IPS-20b (cell line): ENCODE measurements around the gene CAB39.

Experiments used
- H3K27ac ChIP-seq: one replicate; pipeline ENCODE4 v1.5.1; 2013; ENCODE audit warnings: low read length
- H3K27me3 ChIP-seq: 2 replicates; pipeline ENCODE4 v1.6.1; 2013; ENCODE audit warnings: mild to moderate bottlenecking, low read length, inconsistent platforms; ENCODE audit not compliant: insufficient read depth
- H3K36me3 ChIP-seq: 2 replicates; pipeline ENCODE4 v1.6.1; 2013; ENCODE audit warnings: low read depth, mild to moderate bottlenecking, inconsistent platforms, low read length, moderate library complexity; ENCODE audit not compliant: insufficient read depth
- H3K4me1 ChIP-seq: 2 replicates; pipeline ENCODE4 v1.6.1; 2013; ENCODE audit warnings: mild to moderate bottlenecking, control low read depth, inconsistent platforms, low read length, moderate library complexity; ENCODE audit not compliant: insufficient read depth
- H3K4me3 ChIP-seq: 2 replicates; pipeline ENCODE4 v1.5.1; 2013; ENCODE audit warnings: mild to moderate bottlenecking, low read length, inconsistent platforms
- H3K9ac ChIP-seq: 2 replicates; pipeline ENCODE4 v1.6.1; 2013; ENCODE audit warnings: low read depth, mild to moderate bottlenecking, inconsistent platforms, low read length, moderate library complexity
- H3K9me3 ChIP-seq: 2 replicates; pipeline ENCODE4 v1.6.1; 2013; ENCODE audit warnings: mild to moderate bottlenecking, low read depth, low read length, inconsistent platforms; ENCODE audit not compliant: insufficient read depth

Gene CAB39

DNA sequence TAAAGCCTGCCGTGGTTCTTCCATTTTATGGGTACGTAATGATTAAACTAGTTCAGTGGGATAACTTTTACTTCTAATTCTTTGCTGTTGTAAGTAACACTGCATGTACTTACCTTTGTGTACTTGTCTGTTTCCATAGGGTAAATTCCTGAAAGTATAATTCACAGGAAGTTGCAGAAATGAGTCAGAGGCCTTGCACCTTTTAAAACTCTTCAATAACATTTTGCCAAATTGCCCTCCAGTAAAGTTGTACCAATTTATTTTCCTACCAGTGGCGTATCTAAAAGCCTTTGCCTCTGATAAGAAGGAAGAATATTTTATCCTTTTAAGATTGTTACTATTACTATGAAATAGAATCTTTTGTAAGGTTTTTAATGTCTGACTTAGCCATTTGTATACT is 65.1 kb downstream of the CAB39 start:
- H3K9ac ChIP-seq, result no peak overlapping the region
- H3K4me1 ChIP-seq, result peaks cover 7% of the 10 kb centered on the region; the same call in 1 of the 2 replicates
- H3K36me3 ChIP-seq, result 0 out of 2 replicates have a peak, but pooled peaks cover 3% of the 10 kb centered on the region
- H3K4me3 ChIP-seq, result no peak overlapping the region
- H3K9me3 ChIP-seq, result no peaks in the 10 kb centered on the region; the same call in 1 of the 2 replicates
- no peaks in the 10 kb centered on the region for H3K27me3 ChIP-seq
- no peak overlapping the region for H3K27ac ChIP-seq

GRCh38 chr2:230778350-230779063 is 65.9 kb downstream of the CAB39 start:
- Histone ChIP-seq H3K27ac (no peak overlapping the region), H3K4me3 (no peak overlapping the region), H3K36me3 (peaks cover 8% of the 10 kb centered on the region; the same call in 1 of the 2 replicates), H3K9ac (no peak overlapping the region), H3K27me3 (no peaks in the 10 kb centered on the region), H3K9me3 (no peaks in the 10 kb centered on the region; the same call in none of the 2 replicates), H3K4me1 (peaks cover 7% of the 10 kb centered on the region; the same call in 1 of the 2 replicates)

DNA sequence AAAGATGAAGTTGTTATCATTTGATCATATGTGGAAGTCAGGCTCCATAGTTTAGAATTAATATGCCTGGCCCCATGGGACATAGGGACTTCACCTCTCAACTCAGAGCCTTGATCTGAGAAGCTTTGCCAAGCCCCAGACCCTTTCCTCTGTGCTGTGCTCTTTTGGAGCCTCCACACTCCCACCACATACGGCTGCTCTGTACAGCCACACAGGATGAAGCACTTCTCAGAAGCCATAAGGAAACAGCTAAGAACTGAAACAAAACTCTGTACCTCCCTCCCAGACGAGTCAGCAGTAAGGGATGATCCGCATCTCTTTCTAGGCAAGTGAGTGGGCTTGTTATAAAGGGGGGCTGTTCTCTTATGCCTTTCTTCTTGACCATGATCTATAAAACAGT is 66.5 kb downstream of the CAB39 start:
- H3K4me1 ChIP-seq, result peaks cover 7% of the 10 kb centered on the region; the same call in 1 of the 2 replicates
- no peak overlapping the region for H3K27ac ChIP-seq
- H3K36me3 ChIP-seq, result peaks cover 8% of the 10 kb centered on the region; the same call in 1 of the 2 replicates

GRCh38 chr2:230779607-230780006 is 67.0 kb downstream of the CAB39 start:
- H3K27ac ChIP-seq, result no peak overlapping the region
- no peaks in the 10 kb centered on the region for H3K27me3 ChIP-seq
- H3K9ac ChIP-seq, result no peak overlapping the region
- H3K36me3 ChIP-seq, result peaks cover 8% of the 10 kb centered on the region; the same call in 1 of the 2 replicates
- peaks cover 7% of the 10 kb centered on the region for H3K9me3 ChIP-seq
- no peak overlapping the region for H3K4me3 ChIP-seq
- H3K4me1 ChIP-seq, result peaks cover 7% of the 10 kb centered on the region; the same call in 1 of the 2 replicates

More for the DNA sequence above, 66.5 kb downstream of the CAB39 start:
- Histone ChIP-seq H3K9ac (no peak overlapping the region), H3K4me3 (no peak overlapping the region), H3K9me3 (peaks cover 6% of the 10 kb centered on the region), H3K27me3 (no peaks in the 10 kb centered on the region)

GRCh38 chr2:230781130-230781797 is 68.6 kb downstream of the CAB39 start:
- H3K27me3 ChIP-seq, result no peaks in the 10 kb centered on the region
- no peak overlapping the region for H3K9ac ChIP-seq
- peaks cover 7% of the 10 kb centered on the region; the same call in 1 of the 2 replicates for H3K4me1 ChIP-seq
- peaks cover 7% of the 10 kb centered on the region for H3K9me3 ChIP-seq
- no peak overlapping the region for H3K27ac ChIP-seq
- H3K36me3 ChIP-seq, result peaks cover 7% of the 10 kb centered on the region; the same call in 1 of the 2 replicates
- H3K4me3 ChIP-seq, result no peak overlapping the region

DNA sequence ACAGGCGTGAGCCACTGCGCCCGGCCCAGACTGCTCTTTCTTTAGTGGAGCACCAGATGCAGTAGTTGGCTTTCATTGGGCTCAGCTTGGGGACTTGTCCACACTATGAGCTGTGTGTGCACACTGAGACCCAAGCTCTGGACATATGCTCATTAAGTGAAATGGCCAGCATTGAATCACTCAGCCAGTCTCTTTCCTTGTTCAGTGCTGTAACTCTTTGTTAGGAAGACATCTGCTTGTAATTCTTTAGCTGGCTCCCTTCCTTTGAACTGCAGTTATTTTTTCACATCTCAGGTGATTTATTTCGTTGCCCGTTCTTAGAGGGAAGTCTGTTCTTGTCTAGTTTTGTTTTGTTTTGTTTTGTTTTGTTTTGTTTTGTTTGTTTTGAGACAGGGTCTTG is 70.5 kb downstream of the CAB39 start:
- H3K27ac ChIP-seq, result no peak overlapping the region

GRCh38 chr2:230784795-230785194 is 72.2 kb downstream of the CAB39 start:
- H3K4me3 ChIP-seq, result no peak overlapping the region
- H3K27ac ChIP-seq, result no peak overlapping the region
- H3K9me3 ChIP-seq, result peaks cover 22% of the 10 kb centered on the region
- H3K36me3 ChIP-seq, result peaks cover 19% of the 10 kb centered on the region
- no peak overlapping the region; the same call in 1 of the 2 replicates for H3K9ac ChIP-seq
- H3K4me1 ChIP-seq, result peaks cover 7% of the 10 kb centered on the region; the same call in 1 of the 2 replicates
- no peaks in the 10 kb centered on the region for H3K27me3 ChIP-seq

More for the DNA sequence above, 70.5 kb downstream of the CAB39 start:
- Histone ChIP-seq H3K9me3 (peaks cover 14% of the 10 kb centered on the region), H3K4me1 (peaks cover 7% of the 10 kb centered on the region; the same call in 1 of the 2 replicates), H3K4me3 (no peak overlapping the region), H3K36me3 (peaks cover 15% of the 10 kb centered on the region), H3K9ac (no peak overlapping the region), H3K27me3 (no peaks in the 10 kb centered on the region)

- H3K4me1 ChIP-seq, result peaks cover 7% of the 10 kb centered on the region; the same call in 1 of the 2 replicates
Measured at GRCh38 chr2:230785346-230785745, 72.7 kb downstream of the CAB39 start.

DNA sequence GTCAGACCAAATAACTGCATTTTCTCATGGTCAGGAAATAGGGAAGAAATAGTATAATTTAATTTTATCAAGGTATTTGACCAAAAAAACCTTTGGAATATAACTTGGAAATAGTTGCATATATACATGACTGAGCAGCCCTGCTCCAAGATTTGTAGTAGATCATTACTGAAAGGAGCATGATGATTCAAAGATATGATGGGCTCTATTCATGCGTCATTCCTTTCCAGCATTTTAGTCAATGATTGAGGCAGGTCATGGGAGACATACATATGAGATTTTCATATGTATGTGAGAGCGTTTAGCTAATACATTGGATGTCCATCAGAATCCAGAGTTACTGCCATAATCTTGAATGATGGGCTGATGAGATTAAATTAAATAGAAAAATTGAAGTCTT is 74.5 kb downstream of the CAB39 start:
- peaks cover 28% of the 10 kb centered on the region for H3K36me3 ChIP-seq

More at GRCh38 chr2:230785346-230785745, 72.7 kb downstream of the CAB39 start:
- no peaks in the 10 kb centered on the region for H3K27me3 ChIP-seq
- peaks cover 22% of the 10 kb centered on the region for H3K9me3 ChIP-seq
- H3K27ac ChIP-seq, result no peak overlapping the region
- no peak overlapping the region for H3K4me3 ChIP-seq
- no peak overlapping the region for H3K9ac ChIP-seq
- peaks cover 19% of the 10 kb centered on the region for H3K36me3 ChIP-seq

DNA sequence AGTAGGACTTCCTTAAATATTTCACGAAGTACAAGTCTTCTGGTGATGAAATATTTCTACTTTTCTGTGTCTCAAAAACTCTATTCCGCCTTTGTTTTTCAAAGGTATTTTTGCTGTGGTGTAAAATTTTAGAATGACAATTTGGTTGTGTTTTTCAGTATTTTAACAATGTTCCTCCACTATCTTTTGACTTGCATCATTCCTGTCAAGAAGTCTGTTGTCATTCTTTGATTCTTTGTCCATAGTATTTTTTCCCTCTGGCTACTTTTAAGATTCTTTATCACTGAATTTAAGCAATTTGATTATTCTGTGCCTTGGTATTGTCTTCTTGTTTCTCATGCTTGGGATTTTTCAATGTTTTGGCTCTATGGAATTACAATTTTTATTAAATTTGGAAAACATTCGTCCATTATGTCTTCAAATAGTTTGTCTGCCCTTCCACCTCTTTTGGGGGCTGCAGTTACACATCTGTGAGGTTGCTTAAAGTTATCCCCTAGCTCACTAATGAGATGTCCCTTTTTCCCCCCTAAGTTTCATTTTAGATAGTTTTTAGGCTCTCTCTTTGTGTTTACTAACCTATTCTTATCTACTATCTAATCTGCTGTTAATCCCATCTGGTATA is 76.0 kb downstream of the CAB39 start:
- peaks cover 30% of the 10 kb centered on the region; the same call in 1 of the 2 replicates for H3K36me3 ChIP-seq
- H3K4me1 ChIP-seq, result no peaks in the 10 kb centered on the region
- H3K27ac ChIP-seq, result no peak overlapping the region
- H3K9me3 ChIP-seq, result peaks cover 21% of the 10 kb centered on the region
- no peak overlapping the region for H3K4me3 ChIP-seq
- no peaks in the 10 kb centered on the region for H3K27me3 ChIP-seq
- no peak overlapping the region for H3K9ac ChIP-seq

More for the DNA sequence above, 74.5 kb downstream of the CAB39 start:
- Histone ChIP-seq H3K27me3 (no peaks in the 10 kb centered on the region), H3K9me3 (peaks cover 22% of the 10 kb centered on the region), H3K4me1 (no peaks in the 10 kb centered on the region), H3K9ac (no peak overlapping the region), H3K4me3 (no peak overlapping the region), H3K27ac (no peak overlapping the region)

GRCh38 chr2:230790981-230791380 is 78.3 kb downstream of the CAB39 start:
- Histone ChIP-seq H3K4me1 (no peaks in the 10 kb centered on the region), H3K27me3 (no peaks in the 10 kb centered on the region), H3K9ac (no peak overlapping the region), H3K27ac (no peak overlapping the region), H3K9me3 (peaks cover 15% of the 10 kb centered on the region), H3K4me3 (no peak overlapping the region), H3K36me3 (peaks cover 33% of the 10 kb centered on the region; the same call in 1 of the 2 replicates)
